ENCODE results near the gene SNAPIN. TPM values are rescaled to one million over a fixed set of nuclear protein-coding genes. Genes with fewer than 3 reads are reported as not detected.

Gene SNAPIN
- total RNA-seq, 1 experiment from 2014 or later: 29.0 TPM

DNA sequence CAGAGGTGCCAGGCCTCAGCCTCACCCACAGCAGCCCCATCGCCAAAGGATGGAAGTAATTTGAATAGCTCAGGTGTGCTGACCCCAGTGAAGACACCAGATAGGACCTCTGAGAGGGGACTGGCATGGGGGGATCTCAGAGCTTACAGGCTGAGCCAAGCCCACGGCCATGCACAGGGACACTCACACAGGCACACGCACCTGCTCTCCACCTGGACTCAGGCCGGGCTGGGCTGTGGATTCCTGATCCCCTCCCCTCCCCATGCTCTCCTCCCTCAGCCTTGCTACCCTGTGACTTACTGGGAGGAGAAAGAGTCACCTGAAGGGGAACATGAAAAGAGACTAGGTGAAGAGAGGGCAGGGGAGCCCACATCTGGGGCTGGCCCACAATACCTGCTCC is 35.0 kb downstream of the SNAPIN start:
- Histone ChIP-seq H3K4ac (ENCODE audit: low read depth, low read length) (no peak overlapping the region), H3K9ac (ENCODE audit: extremely low read depth, insufficient read length, low read length) (no peak overlapping the region), H2AK5ac (ENCODE audit: insufficient read length, low read length) (no peak overlapping the region), H2BK15ac (ENCODE audit: low read depth, low read length) (no peak overlapping the region), H3T11ph (ENCODE audit: low read length) (no peak overlapping the region), H2BK12ac (ENCODE audit: insufficient read length, low read depth, low read length) (no peak overlapping the region), H3K18ac (ENCODE audit: insufficient read length, low read depth, low read length) (no peak overlapping the region), H3K23ac (ENCODE audit: insufficient read length, low read depth, low read length) (no peak overlapping the region), H3K27me3 (ENCODE audit: insufficient read depth, low read length) (no peaks in the 10 kb centered on the region), H3K27ac (ENCODE audit: insufficient read length, low read depth, low read length) (no peak overlapping the region), H3K4me2 (ENCODE audit: insufficient read depth, insufficient read length, low read length) (no peak overlapping the region), H3K56ac (ENCODE audit: insufficient read length, low read depth, low read length) (no peak overlapping the region), H2AFZ (ENCODE audit: low read length) (no peak overlapping the region), H4K20me1 (ENCODE audit: control insufficient read depth, insufficient read depth, insufficient read length) (no peaks in the 10 kb centered on the region), H3K79me2 (ENCODE audit: insufficient read depth, low read length) (no peaks in the 10 kb centered on the region), H3K9me3 (ENCODE audit: control insufficient read depth, low read depth, low read length) (no peaks in the 10 kb centered on the region), H4K8ac (replicated peaks; ENCODE audit: insufficient read length, low read depth, low read length) (no peak overlapping the region), H2BK20ac (ENCODE audit: low read depth, low read length, poor library complexity, severe bottlenecking) (no peak overlapping the region), H4K91ac (ENCODE audit: insufficient read length, low read depth, low read length) (no peak overlapping the region), H4K5ac (ENCODE audit: insufficient read length, low read depth, low read length) (no peak overlapping the region), H2BK5ac (ENCODE audit: insufficient read length, low read length) (no peak overlapping the region), H2BK120ac (ENCODE audit: low read depth, low read length, poor library complexity, severe bottlenecking) (no peak overlapping the region), H3K79me1 (ENCODE audit: insufficient read depth, low read depth, low read length, poor library complexity, severe bottlenecking) (no peaks in the 10 kb centered on the region), H3K23me2 (ENCODE audit: insufficient read length, low read depth, low read length, poor library complexity, severe bottlenecking) (no peaks in the 10 kb centered on the region), H3K14ac (ENCODE audit: insufficient read depth, low read length) (no peak overlapping the region; the same call in 1 of the 2 replicates), H3K4me1 (ENCODE audit: insufficient read depth, low read length) (peaks cover 8% of the 10 kb centered on the region; the same call in 1 of the 2 replicates)
- Mint-ChIP-seq H3K36me3 (ENCODE audit: insufficient read depth in 1 of 3, low read depth in 3 of 3) (peaks cover 4 to 12% (median 7%) of the 10 kb centered on the region in 3 experiments; a peak in 5 of 7 replicates), H3K4me3 (peak overlapping the region in 1 of 2 experiments; percentile 44; a peak in 1 of 5 replicates), H3K4me1 (peaks cover 17 to 18% of the 10 kb centered on the region in 2 experiments), H3K27ac (peak overlapping the region in 1 of 3 experiments; percentile 79; a peak in 2 of 7 replicates), H3K27me3 (ENCODE audit: low read depth) (no peaks in the 10 kb centered on the region), H3K9me3 (no peaks in the 10 kb centered on the region)
- no CpG with 5 or more reads among the region's 4 CpGs for WGBS (ENCODE audit: extremely low coverage, insufficient read length, low lambda C conversion rate)
- DNase-seq: no peak
- TF ChIP-seq, protein P1, sequence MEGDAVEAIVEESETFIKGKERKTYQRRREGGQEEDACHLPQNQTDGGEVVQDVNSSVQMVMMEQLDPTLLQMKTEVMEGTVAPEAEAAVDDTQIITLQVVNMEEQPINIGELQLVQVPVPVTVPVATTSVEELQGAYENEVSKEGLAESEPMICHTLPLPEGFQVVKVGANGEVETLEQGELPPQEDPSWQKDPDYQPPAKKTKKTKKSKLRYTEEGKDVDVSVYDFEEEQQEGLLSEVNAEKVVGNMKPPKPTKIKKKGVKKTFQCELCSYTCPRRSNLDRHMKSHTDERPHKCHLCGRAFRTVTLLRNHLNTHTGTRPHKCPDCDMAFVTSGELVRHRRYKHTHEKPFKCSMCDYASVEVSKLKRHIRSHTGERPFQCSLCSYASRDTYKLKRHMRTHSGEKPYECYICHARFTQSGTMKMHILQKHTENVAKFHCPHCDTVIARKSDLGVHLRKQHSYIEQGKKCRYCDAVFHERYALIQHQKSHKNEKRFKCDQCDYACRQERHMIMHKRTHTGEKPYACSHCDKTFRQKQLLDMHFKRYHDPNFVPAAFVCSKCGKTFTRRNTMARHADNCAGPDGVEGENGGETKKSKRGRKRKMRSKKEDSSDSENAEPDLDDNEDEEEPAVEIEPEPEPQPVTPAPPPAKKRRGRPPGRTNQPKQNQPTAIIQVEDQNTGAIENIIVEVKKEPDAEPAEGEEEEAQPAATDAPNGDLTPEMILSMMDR (conservative IDR thresholded peaks at IDR 0.05): no peak

Data from H9 (cell line).